Stimulated activated CD4-positive, alpha-beta T cell treated with anti-CD3 and anti-CD28 coated beads, Interleukin-1b, Interleukin-23, amount 100 ng/mL, for 1 hour (primary cell): ENCODE measurements around the gene PLA2G15.

Experiments
- DNase-seq, 2 donors: peaks; one replicate each; pipeline ENCODE4 v3.0.0-alpha.2; 2020; ENCODE audit warnings: low read depth in 2 of 2

The PLA2G15 gene

DNA sequence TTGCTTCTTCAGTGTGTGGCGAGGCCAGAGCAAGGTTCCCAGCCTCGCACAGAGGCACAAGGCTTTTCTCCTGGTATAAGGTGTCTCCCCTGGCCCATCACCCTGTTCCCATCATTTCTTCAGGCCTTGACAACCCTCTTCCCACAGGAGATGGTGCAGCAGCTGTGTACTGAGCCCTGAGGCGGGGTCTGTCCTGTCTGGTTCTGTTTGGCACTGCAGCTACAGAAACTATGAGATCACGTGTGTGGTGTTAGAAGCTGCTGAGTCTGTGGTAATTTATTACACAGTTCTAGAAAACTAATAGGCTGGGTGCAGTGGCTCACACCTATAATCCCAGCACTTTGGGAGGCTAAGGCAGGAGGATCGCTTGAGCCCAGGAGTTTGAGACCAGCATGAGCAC is 7.2 kb downstream of the PLA2G15 start:
- no peak for DNase-seq

DNA sequence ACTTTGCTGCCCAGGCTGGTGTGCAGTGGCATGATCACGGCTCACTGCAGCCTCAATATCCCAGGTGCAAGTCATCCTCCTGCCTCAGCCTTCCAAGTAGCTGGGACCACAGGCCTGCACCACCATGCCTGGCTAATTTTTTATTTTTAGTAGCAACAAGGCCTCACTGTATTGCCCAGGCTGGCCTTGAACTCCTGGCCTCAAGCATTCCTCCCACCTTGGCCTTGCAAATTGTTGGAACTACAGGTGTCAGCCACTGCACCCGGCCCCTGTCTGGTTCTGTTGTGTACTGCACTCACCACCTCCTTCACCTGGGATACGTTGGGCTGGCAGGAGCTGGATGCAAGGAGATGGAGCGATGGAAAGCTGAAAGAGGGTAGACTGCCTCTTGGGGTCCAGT is 8.5 kb downstream of the PLA2G15 start:
- no peak for DNase-seq

DNA sequence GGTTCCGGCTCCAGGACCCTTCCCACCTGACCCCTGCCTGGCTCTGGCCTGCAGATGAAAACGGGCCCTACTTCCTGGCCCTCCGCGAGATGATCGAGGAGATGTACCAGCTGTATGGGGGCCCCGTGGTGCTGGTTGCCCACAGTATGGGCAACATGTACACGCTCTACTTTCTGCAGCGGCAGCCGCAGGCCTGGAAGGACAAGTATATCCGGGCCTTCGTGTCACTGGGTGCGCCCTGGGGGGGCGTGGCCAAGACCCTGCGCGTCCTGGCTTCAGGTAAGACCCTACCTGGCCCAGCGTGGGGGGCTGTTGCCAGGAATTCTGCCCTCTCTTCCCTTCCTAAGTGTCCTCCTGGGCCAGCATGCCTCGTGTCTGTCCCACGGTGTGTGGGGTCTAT is 10.5 kb downstream of the PLA2G15 start:
- no peak for DNase-seq

DNA sequence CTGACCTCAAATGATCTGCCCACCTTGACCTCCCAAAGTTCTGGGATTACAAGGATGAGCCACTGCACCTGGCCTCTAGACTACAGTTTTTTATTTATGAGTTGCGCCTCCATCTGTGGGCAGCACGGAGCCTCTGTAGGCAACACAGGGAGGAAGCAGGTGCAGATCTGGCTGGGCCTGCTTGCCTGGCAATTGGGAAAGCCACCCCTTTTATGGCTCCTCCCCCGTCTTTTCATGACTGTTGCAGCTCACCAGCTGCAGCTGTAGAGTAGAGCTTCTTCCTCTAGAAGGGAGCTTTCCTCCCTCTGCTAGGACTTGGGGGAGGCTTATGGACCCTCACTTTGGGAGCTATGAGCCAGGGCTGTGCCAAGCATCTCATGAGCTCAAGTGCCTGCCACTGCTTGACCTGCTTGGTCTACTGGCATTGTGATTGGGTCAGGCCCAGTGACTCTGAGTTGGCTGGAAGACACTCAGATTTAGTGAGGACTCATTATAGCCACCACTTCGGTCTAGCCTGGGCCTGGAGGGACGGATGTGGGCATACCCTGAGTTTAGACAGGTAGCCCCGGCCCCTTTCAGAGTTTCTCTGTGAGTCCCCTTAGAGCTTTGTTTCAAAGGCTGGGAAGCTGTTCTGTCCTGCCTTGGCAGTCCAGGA is 12.2 kb downstream of the PLA2G15 start:
- no peak for DNase-seq

DNA sequence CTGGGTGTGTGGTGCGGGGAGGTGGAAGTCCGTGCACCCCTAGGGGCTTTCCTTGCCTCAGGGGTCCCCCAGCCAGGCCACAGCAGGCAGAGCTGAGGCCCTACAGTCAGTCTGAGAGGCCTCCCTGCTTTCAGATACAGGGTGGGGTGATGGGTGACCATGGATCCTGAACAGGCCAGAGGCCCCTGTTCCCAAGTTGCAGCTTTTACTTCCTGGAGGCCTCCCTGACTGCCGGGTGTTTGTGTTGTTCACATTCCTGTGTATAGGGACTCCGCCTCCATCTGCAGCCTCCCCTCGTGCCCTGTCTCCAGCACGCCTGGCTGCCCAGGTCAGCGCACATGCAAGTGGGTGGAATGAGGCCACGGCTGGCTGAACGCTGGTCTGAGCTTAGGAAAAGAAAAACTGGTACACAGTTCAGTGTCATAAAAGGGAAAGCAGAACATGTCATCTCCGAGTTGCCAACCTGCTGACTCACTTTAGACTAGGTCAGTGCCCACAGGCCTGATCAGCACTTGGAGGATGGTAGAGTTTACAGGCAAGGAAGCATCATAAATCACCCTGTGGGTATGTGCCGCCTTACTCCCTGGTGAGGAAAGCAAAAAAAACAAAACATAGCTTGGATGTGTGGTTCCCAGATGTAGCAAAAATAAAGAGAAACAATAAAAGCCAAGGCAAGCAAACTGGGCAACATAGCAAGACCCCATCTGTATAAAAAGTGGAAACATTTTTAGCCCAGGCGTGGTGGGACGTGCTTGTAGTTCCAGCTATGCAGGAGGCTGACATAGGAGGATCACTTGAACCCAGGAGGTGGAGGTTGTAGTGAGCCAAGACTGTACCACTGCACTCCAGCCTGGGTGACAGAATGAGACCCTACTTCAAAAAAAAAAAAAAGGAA is 13.0 kb downstream of the PLA2G15 start:
- no peak for DNase-seq

DNA sequence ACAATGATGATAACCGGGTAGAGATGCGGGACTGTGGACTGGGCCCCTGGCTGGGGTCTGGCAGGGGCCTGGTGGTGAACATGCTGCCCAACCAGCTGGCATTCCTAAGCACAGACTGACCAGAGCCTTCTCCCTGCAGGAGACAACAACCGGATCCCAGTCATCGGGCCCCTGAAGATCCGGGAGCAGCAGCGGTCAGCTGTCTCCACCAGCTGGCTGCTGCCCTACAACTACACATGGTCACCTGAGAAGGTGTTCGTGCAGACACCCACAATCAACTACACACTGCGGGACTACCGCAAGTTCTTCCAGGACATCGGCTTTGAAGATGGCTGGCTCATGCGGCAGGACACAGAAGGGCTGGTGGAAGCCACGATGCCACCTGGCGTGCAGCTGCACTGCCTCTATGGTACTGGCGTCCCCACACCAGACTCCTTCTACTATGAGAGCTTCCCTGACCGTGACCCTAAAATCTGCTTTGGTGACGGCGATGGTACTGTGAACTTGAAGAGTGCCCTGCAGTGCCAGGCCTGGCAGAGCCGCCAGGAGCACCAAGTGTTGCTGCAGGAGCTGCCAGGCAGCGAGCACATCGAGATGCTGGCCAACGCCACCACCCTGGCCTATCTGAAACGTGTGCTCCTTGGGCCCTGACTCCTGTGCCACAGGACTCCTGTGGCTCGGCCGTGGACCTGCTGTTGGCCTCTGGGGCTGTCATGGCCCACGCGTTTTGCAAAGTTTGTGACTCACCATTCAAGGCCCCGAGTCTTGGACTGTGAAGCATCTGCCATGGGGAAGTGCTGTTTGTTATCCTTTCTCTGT is 14.0 kb downstream of the PLA2G15 start:
- DNase-seq: no peak

DNA sequence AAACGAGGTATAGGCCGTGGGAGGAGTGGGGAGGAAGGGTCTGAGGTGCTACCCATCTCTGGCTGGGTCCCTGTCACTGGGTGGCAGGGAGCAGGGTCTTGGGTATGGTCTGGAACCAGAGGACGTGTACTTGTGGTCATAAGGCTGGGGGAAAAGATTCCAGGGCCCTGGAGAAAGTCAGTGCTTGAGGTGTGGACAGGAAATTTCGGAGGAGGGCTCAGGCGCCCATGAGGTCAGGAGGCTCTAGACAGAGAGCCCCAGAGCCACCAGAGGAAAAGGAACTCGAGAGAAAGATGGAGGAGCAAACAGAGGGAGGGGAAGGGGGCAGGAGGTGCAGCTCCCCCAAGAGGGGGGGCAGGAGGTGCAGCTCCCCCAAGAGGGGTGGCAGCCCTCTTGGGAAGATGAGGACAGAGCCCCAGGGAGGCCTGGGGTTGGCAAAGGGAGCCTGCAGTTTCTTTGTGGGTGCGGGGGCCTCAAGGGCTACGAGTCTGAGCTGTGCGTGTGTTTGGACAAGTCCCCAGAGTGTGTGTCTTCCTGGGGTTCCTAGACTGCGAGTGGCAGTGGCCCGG is 18.5 kb downstream of the PLA2G15 start:
- DNase-seq: no peak

DNA sequence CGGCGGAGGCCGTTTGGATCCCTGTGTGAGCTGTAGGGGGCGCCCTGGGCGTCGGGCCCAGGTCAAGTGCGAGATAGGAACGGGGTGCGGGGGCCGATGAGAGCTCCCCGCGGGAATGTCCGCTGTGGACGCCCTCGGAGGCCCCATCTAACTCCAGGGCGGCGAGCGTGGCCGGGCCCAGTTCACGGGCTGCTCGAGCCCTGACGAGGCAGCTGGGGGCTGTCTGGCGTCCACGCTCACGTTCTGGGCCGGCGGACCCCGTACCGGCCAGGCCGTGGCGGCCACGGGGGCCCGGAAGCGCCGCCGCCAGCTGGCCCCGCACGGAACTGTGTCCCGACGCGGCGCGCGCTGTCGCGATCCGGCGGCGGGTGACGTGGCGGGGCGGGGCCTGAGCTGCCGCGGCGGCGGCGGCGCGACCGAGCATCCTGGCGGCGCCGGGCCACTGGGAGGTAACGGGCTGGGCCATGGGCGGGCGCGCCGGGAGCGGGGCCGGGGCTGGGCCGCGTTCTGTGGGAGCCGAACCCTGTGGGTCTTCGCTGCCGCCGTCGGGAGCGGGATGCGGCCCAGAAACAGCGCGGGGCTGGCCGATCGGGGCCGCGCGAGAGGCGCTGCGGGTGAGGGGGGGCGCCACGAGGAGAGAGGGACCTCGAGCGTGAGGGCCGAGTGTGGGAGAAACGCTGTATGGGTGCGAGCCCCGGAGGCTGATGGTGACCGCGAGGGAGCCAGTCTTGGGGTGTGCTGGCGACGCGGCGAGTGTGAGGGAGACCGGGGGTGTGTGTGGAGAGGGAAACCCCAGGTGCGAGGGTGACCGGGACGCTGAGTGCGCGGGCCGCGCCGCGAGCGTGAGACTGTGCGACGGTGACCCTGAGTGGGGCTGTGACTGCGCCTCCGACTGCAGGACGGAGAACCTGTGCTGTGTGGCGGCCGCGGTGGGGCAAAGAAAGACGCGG is 19.2 kb downstream of the PLA2G15 start, which contains the start of gene SLC7A6:
TSS of gene SLC7A6 (plus strand) at position 399 of the 950 bp plus-strand sequence. CDS start 10,201 bp downstream, outside the sequence.
- DNase-seq: peak; percentile 57 to 73

DNA sequence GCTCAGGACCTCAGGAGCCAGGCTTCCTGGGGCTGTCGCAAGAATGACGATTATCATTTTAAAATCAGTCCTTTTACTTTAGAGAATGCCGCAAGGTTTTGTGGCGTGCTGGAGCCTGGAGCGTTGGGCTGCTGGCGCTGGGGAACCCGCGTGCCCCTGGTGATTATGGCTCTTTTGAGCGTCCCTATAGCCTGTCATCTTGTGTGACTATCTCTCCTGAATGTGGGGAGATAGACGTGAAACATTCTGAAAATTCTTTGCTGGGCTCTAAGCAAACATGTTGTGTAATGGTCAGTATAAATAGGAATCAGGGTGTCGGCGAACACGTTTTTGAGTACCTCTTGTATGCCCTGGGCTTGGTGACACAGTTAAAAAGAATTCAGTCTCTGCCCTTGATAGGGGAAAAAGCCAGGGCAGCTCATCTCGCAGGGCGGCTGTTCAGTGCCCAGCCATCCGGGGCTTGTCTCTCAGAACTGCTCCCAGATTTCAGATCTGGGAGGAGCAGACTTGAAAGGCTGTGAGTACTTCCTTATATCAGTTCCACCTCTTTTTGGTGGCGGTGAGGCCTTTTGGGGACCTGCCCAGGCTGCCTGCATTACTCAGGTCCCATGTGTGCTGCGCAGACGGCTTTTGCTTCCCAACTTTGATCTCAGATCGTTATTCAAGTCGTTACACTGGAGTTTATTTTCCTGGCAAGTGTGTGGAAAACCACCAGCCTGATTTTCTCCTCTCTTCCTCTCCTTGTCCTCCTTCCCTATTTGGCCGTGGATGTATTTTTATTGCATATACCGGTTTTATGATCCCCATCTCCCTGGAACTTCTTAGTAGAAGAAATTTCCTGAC is 20.1 kb downstream of the PLA2G15 start:
- DNase-seq: no peak

DNA sequence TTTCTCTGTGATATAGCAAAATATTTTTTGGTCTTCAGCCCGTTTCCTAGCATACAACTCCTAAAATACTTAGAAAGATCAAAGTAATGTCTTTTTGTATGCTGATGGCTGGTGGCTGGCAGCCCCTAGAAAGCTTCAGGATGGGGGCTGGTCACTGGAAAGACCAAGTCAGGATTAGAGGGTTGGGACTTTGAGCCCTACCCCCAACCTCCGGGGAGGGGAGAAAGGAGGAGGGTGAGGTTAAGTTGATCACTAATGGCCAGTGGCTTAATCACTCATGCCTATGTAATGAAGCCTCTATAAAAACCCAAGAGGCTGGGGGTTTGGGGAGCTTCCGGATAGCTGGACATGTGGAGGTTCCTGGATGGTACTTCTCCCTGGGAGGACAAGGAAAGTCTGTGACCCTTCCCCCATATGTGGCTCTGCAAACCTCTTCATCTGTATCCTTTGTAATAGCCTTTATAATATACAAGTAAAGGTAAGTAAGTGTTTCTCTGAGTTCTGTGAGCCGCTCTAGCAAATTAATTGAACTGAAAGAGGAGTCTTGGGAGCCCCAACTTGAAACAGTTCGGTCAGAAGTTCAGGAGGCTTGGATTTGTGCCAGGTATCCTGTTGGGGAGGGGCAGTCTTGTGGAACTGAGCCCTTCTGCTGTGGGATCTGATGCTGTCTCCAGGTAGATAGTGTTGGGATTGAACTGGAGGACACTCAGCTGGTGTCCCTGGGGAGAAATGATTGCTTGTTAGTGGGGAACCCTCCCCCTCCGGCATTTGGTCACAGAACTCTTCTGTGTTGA is 22.6 kb downstream of the PLA2G15 start:
- DNase-seq: no peak

DNA sequence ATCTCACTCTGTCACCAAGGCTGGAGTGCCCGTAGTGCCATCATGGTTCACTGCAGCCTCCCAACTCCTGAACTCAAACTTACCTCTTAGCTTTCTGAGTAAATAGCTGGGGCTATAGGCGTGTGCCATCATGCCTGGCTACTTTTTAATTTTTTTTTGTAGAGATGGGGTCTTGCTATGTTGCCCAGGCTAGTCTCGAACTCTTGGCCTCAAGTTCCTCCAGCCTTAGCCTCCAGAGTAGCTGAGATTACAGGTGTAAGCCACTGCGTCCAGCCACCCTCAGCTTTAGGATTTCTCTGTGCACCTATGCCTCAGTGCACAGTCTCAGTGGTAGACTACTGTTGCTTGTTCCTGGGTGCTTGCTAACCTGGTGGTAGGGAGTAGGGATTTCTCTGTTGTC is 24.6 kb downstream of the PLA2G15 start:
- no peak for DNase-seq

DNA sequence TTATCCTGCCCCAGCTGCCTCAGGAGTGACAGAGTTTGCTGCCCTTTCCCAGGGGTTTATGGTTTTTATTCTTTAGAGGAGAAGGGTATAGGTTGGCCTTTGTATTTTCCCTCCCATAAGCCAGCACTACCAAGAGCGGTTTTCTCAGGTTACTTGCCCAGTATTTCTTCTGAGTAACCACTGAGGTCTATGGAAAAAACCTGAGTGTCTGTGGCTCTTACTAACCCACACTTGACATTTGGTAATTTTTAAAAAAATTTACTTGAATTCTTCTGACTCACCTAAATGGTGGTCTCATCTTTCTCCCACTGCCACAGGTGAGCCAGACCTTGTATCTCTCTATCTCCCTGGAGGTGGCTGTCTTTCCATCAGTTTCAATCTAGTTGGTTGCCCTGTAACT is 25.2 kb downstream of the PLA2G15 start:
- no peak for DNase-seq

DNA sequence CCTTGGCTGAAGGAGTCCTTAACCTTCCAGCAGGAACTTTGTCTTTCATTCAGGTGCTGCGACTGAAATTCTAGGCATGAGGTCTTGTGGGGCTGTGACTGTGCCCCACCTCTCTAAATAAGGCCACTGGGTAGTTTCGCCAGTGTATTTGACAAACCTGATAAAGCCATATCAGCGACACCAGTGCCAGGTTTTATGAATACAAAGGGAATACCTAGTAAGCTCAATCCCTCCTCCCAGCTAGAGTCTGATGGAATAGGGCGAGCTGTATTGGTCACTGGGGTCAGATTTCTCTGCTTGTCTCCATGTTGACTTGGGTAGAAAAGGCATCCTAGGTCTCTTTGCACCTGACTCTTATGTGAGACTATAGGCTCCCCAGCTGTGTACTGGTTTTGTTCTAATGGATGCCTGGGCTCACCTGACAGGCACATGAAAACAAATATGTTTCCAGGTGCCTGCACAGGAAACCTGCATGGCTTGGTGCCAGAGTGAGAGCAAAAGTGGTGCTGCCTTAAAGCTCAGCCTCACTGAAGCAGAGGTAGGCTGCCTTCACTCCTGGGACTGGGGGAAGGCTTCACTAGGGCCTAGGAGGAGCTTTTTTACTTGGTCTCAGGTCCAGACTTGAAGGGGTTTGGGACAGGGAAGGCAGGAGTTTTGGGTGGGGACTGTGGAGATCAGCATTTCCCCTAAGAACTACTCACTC is 27.5 kb downstream of the PLA2G15 start:
- peak in 1 of 2 donors; percentile 29 for DNase-seq

DNA sequence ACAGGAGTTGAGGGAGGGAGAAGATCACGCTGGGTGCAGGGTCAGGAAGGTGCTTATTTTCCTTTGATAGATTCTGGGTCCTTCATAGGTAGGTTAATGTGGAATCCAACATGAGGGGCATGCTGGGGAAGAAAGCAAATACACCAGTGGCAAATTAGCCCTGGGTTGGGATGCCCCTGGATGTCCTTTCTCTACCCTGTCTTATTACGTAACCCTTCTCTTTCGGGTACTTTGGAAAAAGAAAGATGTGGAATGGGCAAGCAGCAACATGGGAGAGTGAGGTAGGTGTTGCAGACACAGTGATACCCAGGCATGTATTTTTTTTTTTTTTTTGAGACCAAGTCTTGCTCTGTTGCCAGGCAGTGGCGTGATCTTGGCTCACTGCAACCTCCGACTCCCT is 28.3 kb downstream of the PLA2G15 start:
- no peak for DNase-seq

DNA sequence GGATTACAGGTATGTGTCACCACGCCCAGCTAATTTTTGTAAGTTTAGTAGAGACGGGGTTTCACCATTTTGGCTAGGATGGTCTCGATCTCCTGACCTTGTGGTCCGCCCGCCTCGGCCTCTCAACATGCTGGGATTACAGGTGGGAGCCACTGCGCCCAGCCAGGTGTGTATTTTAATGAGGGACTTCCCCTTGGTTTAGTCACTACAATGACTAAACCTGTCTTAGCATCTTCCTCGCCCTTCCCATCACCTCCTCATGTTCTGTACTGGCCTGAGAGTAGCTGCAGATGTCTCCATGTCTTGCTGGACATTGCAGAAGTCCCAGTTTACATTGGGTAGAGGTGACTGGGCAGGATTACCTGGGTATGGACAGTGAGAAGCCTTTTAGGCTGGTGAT is 28.7 kb downstream of the PLA2G15 start:
- no peak for DNase-seq

DNA sequence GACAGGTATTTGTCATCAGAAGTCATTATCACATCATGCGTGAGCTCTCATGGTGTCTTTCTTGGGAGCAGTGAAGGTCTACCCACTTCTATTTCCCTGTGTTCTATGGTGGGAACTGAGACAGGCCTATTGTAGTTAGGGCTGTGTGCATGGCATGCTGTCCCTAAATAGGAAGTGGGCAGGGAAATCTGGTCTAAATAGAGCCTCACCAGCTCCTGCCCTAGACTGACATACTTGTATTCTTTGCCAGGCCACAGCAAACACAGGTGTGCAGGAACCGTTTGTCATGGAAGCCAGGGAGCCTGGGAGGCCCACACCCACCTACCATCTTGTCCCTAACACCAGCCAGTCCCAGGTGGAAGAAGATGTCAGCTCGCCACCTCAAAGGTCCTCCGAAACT is 29.3 kb downstream of the PLA2G15 start:
- no peak for DNase-seq

DNA sequence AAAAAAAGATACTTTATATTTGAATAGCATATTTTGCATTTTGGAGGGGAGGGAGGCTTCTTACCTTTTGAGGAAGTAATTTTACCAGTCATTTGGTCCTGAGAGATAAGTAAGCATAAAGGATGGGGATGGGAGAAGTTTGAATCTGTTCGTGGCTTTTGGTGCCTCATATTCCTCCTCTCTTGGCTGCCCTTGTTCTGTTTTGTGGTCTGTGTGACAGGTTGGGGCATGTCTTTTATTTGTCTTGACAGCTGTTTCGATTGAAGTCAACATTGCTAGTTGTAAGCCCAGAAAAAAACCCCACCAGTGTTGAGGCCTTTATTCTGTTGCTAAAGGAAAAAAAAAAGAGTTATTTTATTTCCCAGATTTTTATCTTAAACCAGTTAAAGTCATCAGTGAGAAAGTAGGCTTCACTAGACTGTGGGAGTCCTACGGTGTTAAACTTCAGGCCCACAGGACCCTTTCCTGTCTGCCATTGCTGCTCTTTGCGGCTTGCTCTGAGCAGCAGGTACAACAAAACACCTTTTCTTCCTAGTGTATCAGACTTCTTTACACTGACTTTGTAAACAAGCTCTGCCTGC is 30.5 kb downstream of the PLA2G15 start:
- DNase-seq: no peak

DNA sequence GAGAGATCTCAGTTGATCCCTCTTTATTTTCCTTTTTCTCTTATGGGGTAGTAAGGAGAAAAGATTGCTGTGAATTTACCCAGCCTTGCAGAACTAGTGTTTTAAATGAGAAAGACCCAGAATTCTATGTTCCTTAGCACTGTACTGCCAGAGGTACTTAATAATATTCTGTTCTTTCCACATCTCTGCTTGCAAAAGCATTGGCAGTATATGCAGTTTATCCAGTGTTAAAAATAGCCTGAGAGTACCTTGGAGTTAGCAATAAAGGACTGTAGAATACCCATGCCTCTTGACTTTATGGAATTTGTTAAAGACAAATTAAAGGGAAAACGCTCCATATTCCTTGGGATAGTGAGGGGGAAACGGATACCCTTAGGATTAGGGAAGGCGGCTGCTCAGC is 31.1 kb downstream of the PLA2G15 start:
- DNase-seq: no peak
